Immature natural killer cell (primary cell): ENCODE measurements around the gene JARID2. TPM values are rescaled to one million over a fixed set of nuclear protein-coding genes. Genes with fewer than 3 reads are reported as not detected.

Experiments used
- DNase-seq, 3 donors: peaks; one replicate each; pipeline ENCODE4 v3.0.0; 2022; ENCODE audit warnings: mixed read lengths in 1 of 3
- H3K27ac Mint-ChIP-seq, 6 donors: one replicate each; pipeline ENCODE4 v1.8.0; 2020; ENCODE audit warnings: mixed read lengths in 6 of 6, mild to moderate bottlenecking in 5 of 6, inconsistent platforms in 4 of 6, moderate library complexity in 3 of 6
- H3K27me3 Mint-ChIP-seq, 3 donors: one replicate each; pipeline ENCODE4 v1.8.0; 2020 to 2021; ENCODE audit warnings: low read depth in 3 of 3, mild to moderate bottlenecking in 3 of 3, mixed read lengths in 3 of 3, moderate library complexity in 3 of 3, inconsistent platforms in 1 of 3
- H3K36me3 Mint-ChIP-seq, 3 donors: one replicate each; pipeline ENCODE4 v1.8.0; 2020; ENCODE audit warnings: mixed read lengths in 3 of 3, inconsistent platforms in 2 of 3, mild to moderate bottlenecking in 2 of 3
- H3K4me1 Mint-ChIP-seq, 2 donors: one replicate each; pipeline ENCODE4 v1.8.0; 2020; ENCODE audit warnings: inconsistent platforms in 2 of 2, mild to moderate bottlenecking in 2 of 2, mixed read lengths in 2 of 2, moderate library complexity in 1 of 2
- H3K4me3 Mint-ChIP-seq, 5 donors: one replicate each; pipeline ENCODE4 v1.8.0; 2020; ENCODE audit warnings: mild to moderate bottlenecking in 5 of 5, mixed read lengths in 5 of 5, inconsistent platforms in 3 of 5, moderate library complexity in 3 of 5
- H3K9me3 Mint-ChIP-seq, 6 donors: one replicate each; pipeline ENCODE4 v1.8.0; 2020; ENCODE audit warnings: mild to moderate bottlenecking in 6 of 6, mixed read lengths in 6 of 6, inconsistent platforms in 4 of 6, moderate library complexity in 3 of 6
- polyA plus RNA-seq, 3 donors: library from polyadenylated mRNA; unstranded; fragments of 300-500 nt; fragmentation: Illumina TruSeq; gene quantifications; one replicate each; pipeline ENCODE4 v1.2.3, GENCODE V29; 2021

JARID2 gene
- polyA plus RNA-seq, 3 donors from 2014 or later = 4.3 to 26.1 (median 7.8) TPM

- Mint-ChIP-seq H3K36me3 (no peaks in the 10 kb centered on the region), H3K27ac (no peak overlapping the region), H3K4me3 (no peak overlapping the region), H3K9me3 (no peaks in the 10 kb centered on the region), H3K4me1 (peaks cover 26 to 35% of the 10 kb centered on the region in 2 donors), H3K27me3 (no peaks in the 10 kb centered on the region)
- DNase-seq = peak in 2 of 3 donors; percentile 23 to 28
Observed at GRCh38 chr6:15362274-15363160, 116.6 kb downstream of the JARID2 start.

DNA sequence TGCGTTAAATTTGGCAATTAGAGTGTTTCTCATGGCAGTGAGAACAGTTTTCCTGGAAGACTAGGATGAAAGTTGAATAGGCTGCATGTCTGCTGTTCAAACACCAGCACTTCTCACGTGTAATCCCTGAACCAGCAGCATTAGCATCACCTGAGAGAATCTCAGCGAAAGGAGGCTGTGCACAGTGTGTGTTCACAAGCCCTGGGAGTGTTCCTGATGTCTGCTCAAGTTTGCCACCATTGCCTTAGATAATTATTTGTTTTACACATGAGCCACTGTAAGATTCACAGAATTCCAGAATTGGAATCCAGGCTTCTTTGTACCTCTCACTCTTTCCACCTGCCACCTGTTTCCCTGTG is 117.3 kb downstream of the JARID2 start:
- Mint-ChIP-seq H3K4me1 (peaks cover 20 to 36% of the 10 kb centered on the region in 2 donors), H3K9me3 (no peaks in the 10 kb centered on the region), H3K27me3 (no peaks in the 10 kb centered on the region), H3K27ac (no peak overlapping the region), H3K4me3 (no peak overlapping the region), H3K36me3 (peaks cover 0 to 3% (median 0%) of the 10 kb centered on the region in 3 donors)
- DNase-seq = no peak

DNA sequence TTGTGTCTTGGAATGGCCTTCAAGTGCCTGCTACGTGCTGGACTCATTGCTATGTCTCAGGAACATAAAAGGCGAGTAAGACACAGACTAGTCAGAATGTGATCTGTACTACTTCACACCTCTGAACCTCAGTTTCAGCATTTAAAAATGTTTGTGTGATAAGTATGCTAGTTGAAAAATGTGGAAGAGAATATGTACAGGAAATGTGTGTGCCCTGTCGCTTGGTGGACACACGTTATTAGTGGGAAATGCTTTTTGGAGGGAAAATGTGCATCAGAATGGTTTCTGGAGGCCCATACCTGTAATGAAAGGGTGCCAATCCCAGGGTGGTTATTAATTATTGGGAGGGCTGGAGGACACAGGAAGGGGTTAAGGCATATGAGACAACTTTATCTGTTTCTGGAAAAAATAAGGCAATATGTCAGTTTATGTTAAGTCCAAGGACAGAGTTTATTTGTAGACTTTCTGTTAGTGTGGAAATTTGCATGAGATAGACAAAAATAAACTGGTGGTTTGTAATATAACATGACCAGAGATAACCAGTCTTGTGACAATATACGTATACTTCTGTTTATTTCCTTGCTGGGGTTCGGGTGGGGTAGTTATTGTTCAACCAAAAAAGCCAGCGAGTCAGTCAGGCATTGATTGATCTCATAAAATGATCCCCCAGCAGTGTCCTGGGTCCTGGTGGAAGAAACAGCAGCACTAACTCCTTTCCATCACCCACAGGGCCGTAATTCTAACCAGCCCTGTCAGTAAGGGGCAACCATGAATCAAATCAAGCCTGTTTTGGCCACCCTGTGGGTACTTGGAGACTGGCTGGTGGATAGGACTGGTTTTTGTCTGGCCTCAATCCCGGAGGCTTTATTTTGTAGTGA is 117.9 kb downstream of the JARID2 start:
- Mint-ChIP-seq H3K4me1 (peaks cover 14 to 35% of the 10 kb centered on the region in 2 donors), H3K27me3 (no peaks in the 10 kb centered on the region), H3K4me3 (peak overlapping the region in 4 of 5 donors; percentile 10 to 48 (median 24)), H3K27ac (peak overlapping the region in 1 of 6 donors; percentile 51), H3K36me3 (peaks cover 0 to 6% (median 0%) of the 10 kb centered on the region in 3 donors), H3K9me3 (no peaks in the 10 kb centered on the region)
- DNase-seq = peak in 1 of 3 donors; percentile 25

DNA sequence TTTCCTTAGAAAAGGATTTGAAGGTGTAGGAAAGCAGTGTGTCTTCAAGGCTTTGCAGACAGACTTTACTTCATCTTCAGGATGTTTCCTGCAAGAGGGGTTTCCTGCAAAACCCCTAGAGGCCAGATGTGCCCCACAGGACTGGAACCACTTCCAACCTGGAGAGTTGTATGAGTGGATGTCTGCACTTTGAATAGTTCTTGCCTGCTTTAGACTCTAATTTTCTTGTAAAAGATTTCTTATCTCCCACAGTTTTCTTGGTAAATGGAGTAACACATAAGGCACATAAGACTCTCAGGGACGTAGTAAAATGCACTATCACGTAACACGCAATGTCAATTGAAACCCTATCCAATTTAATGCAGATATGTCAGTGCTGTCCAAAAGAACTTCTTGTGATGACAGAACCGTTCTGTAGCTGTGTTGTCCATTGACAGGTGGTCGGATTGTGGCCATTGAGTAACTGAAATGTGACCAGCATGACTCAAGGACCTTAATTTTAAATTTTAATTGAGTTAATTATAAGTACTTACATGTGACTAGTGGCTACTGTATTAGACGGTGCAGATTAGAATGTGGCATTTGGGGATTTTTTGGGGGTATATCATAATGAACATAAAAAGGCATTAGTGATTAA is 118.7 kb downstream of the JARID2 start:
- Mint-ChIP-seq H3K9me3 (no peaks in the 10 kb centered on the region), H3K4me3 (peak overlapping the region; percentile 10 to 62 (median 25)), H3K27ac (peak overlapping the region in 2 of 6 donors; percentile 51 to 88), H3K4me1 (peaks cover 10 to 31% of the 10 kb centered on the region in 2 donors), H3K27me3 (no peaks in the 10 kb centered on the region), H3K36me3 (peaks cover 0 to 6% (median 0%) of the 10 kb centered on the region in 3 donors)
- no peak for DNase-seq

DNA sequence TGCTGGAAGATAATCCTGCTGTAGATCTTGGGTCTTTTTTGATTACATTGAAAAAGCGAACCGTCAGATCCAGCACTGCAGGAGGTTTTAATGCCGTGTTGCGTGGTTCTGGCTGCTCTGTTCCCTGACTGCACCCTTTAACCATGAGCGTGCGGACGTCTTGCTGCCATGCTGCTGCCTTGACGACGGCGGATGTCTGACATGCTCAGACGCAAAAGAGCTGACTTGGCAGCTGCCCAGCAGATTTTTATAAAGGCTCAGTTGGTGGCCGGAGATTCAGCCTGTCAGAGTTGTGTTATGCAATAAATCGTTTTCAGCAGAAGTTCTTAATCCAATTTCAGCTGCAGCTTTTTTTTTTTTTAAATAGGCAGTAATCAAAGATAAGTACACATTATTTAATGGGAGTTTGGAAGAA is 119.4 kb downstream of the JARID2 start:
- Mint-ChIP-seq H3K36me3 (peaks cover 0 to 6% (median 0%) of the 10 kb centered on the region in 3 donors), H3K4me3 (peak overlapping the region; percentile 45 to 75 (median 66)), H3K27me3 (no peaks in the 10 kb centered on the region), H3K27ac (peak overlapping the region in 4 of 6 donors; percentile 26 to 88 (median 54)), H3K4me1 (peaks cover 11 to 33% of the 10 kb centered on the region in 2 donors), H3K9me3 (no peaks in the 10 kb centered on the region)
- peak; percentile 43 to 49 (median 46) for DNase-seq

- Mint-ChIP-seq H3K4me3 (peak overlapping the region in 1 of 5 donors; percentile 40), H3K27ac (peak overlapping the region in 1 of 6 donors; percentile 47), H3K27me3 (no peaks in the 10 kb centered on the region), H3K9me3 (no peaks in the 10 kb centered on the region), H3K4me1 (peaks cover 19 to 39% of the 10 kb centered on the region in 2 donors), H3K36me3 (peaks cover 0 to 6% (median 0%) of the 10 kb centered on the region in 3 donors)
- no peak for DNase-seq
Observed at GRCh38 chr6:15366003-15366535, 120.2 kb downstream of the JARID2 start.

GRCh38 chr6:15366879-15367278 is 121.0 kb downstream of the JARID2 start:
- Mint-ChIP-seq H3K4me3 (no peak overlapping the region), H3K9me3 (no peaks in the 10 kb centered on the region), H3K27me3 (no peaks in the 10 kb centered on the region), H3K27ac (peak overlapping the region in 2 of 6 donors; percentile 17 to 54), H3K4me1 (peaks cover 27 to 48% of the 10 kb centered on the region in 2 donors), H3K36me3 (peaks cover 0 to 6% (median 0%) of the 10 kb centered on the region in 3 donors)
- no peak for DNase-seq

DNA sequence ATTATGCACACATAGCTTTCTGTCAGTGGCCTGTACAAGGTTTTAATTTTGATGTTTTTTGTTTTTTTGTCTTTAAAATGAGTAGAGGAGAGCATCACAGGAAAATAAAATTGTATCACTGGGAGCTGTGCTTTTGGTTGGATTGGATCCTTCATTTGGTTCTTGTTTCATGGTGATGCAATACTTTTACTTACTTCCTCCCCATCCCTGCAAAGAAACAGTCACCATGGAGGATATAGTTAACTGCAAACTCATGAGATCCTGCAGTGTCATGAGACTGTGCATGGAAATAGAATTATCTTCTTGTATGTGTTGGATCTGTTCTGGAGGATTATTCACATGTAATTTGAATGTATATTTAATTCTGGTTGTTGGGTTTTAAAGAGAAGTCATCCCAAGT is 122.3 kb downstream of the JARID2 start:
- H3K4me3 Mint-ChIP-seq = no peak overlapping the region
- H3K4me1 Mint-ChIP-seq = peaks cover 30 to 49% of the 10 kb centered on the region in 2 donors
- H3K36me3 Mint-ChIP-seq = peaks cover 0 to 6% (median 0%) of the 10 kb centered on the region in 3 donors

GRCh38 chr6:15368873-15369272 is 123.0 kb downstream of the JARID2 start:
- Mint-ChIP-seq H3K4me1 (peaks cover 30 to 49% of the 10 kb centered on the region in 2 donors), H3K9me3 (no peaks in the 10 kb centered on the region), H3K27ac (no peak overlapping the region), H3K36me3 (peaks cover 0 to 6% (median 0%) of the 10 kb centered on the region in 3 donors), H3K27me3 (no peaks in the 10 kb centered on the region), H3K4me3 (no peak overlapping the region)
- DNase-seq = no peak

More for the DNA sequence above, 122.3 kb downstream of the JARID2 start:
- H3K27me3 Mint-ChIP-seq = no peaks in the 10 kb centered on the region
- no peaks in the 10 kb centered on the region for H3K9me3 Mint-ChIP-seq
- DNase-seq = no peak
- peak overlapping the region in 2 of 6 donors; percentile 17 to 26 for H3K27ac Mint-ChIP-seq

- peak overlapping the region in 2 of 6 donors; percentile 3 to 24 for H3K27ac Mint-ChIP-seq
Observed at GRCh38 chr6:15369838-15370237, 124.0 kb downstream of the JARID2 start.

GRCh38 chr6:15370733-15371671 is 125.1 kb downstream of the JARID2 start:
- no peaks in the 10 kb centered on the region for H3K27me3 Mint-ChIP-seq
- H3K4me1 Mint-ChIP-seq = peaks cover 30 to 55% of the 10 kb centered on the region in 2 donors
- peaks cover 0 to 6% (median 0%) of the 10 kb centered on the region in 3 donors for H3K36me3 Mint-ChIP-seq
- H3K9me3 Mint-ChIP-seq = no peaks in the 10 kb centered on the region
- H3K27ac Mint-ChIP-seq = peak overlapping the region in 2 of 6 donors; percentile 19 to 44
- DNase-seq = no peak
- H3K4me3 Mint-ChIP-seq = no peak overlapping the region

More at GRCh38 chr6:15369838-15370237, 124.0 kb downstream of the JARID2 start:
- DNase-seq = no peak
- no peaks in the 10 kb centered on the region for H3K27me3 Mint-ChIP-seq
- H3K36me3 Mint-ChIP-seq = peaks cover 0 to 6% (median 0%) of the 10 kb centered on the region in 3 donors
- H3K4me3 Mint-ChIP-seq = no peak overlapping the region
- H3K9me3 Mint-ChIP-seq = no peaks in the 10 kb centered on the region
- H3K4me1 Mint-ChIP-seq = peaks cover 30 to 49% of the 10 kb centered on the region in 2 donors

DNA sequence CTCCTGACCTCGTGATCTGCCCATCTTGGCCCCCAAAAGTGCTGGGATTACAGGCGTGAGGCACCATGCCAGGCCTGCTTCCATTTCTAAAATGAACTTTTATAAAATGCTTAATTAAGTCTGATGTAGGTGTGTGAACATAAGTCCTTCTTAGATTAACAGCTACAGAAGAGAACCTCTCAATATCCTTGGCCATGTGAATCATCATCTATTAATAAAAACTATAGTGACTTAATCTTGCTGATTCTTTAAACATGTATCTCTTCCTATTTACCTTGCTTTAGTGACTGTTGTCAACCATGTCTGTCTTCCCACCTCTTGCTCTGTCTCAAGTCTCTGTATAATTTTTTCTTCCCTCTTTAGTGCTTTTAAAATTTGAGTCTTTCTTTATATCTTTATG is 127.1 kb downstream of the JARID2 start:
- DNase-seq = no peak
- Mint-ChIP-seq H3K4me1 (peaks cover 38 to 47% of the 10 kb centered on the region in 2 donors), H3K27ac (no peak overlapping the region), H3K9me3 (no peaks in the 10 kb centered on the region), H3K4me3 (no peak overlapping the region), H3K27me3 (peaks cover 0 to 1% (median 0%) of the 10 kb centered on the region in 3 donors), H3K36me3 (peaks cover 5% of the 10 kb centered on the region in 3 donors)
